SH-SY5Y (cell line): ENCODE measurements around the gene RERE.

Experiments
- GATA2 ChIP-seq: IDR thresholded peaks from 2 replicates; pipeline ENCODE4 v1.6.1; 2011; ENCODE audit warnings: mild to moderate bottlenecking, low read depth, low read length
- GATA3 ChIP-seq: IDR thresholded peaks from 2 replicates; pipeline ENCODE4 v1.6.1; 2011; ENCODE audit warnings: low read depth, mild to moderate bottlenecking, low read length, moderate library complexity

GRCh38 chr1:8482979-8483381 lies 334.5 kb downstream of the RERE start:
- TF ChIP-seq GATA2 (no peak), GATA3 (no peak)
